ENCODE measurements around the gene CABLES1.

CABLES1 gene

GRCh38 chr18:23183411-23184150, 48.3 kb downstream of the CABLES1 start:
- no peak for DNase-seq (ENCODE audit: extremely low read depth, insufficient read length)
- TF ChIP-seq CTCF (IDR thresholded peaks at IDR 0.05; ENCODE audit: insufficient read depth, low read length, poor library complexity, severe bottlenecking) = no peak
- Histone ChIP-seq H3K4me3 (replicated peaks; ENCODE audit: low read depth, low read length) (no peak overlapping the region), H3K36me3 (ENCODE audit: control insufficient read depth, insufficient read depth, low read length) (no peaks in the 10 kb centered on the region; the same call in 1 of the 2 replicates), H3K27me3 (replicated peaks; ENCODE audit: control insufficient read depth, insufficient read depth, low read length) (no peaks in the 10 kb centered on the region)

GRCh38 chr18:23186781-23187180, 51.5 kb downstream of the CABLES1 start:
- peaks cover 3% of the 10 kb centered on the region for H3K36me3 ChIP-seq (ENCODE audit: control insufficient read depth, insufficient read depth, low read length)
- H3K4me3 ChIP-seq (replicated peaks; ENCODE audit: low read depth, low read length) = no peak overlapping the region
- no peak for TF ChIP-seq CTCF (IDR thresholded peaks at IDR 0.05; ENCODE audit: insufficient read depth, low read length, poor library complexity, severe bottlenecking)
- DNase-seq (ENCODE audit: extremely low read depth, insufficient read length) = no peak
- H3K27me3 ChIP-seq (replicated peaks; ENCODE audit: control insufficient read depth, insufficient read depth, low read length) = no peaks in the 10 kb centered on the region

GRCh38 chr18:23188068-23188760, 52.9 kb downstream of the CABLES1 start:
- TF ChIP-seq CTCF (IDR thresholded peaks at IDR 0.05; ENCODE audit: insufficient read depth, low read length, poor library complexity, severe bottlenecking) = no peak
- DNase-seq (ENCODE audit: extremely low read depth, insufficient read length) = no peak

GRCh38 chr18:23189099-23189498, 53.8 kb downstream of the CABLES1 start:
- no peaks in the 10 kb centered on the region for H3K27me3 ChIP-seq (replicated peaks; ENCODE audit: control insufficient read depth, insufficient read depth, low read length)
- DNase-seq (ENCODE audit: extremely low read depth, insufficient read length) = no peak
- peaks cover 3% of the 10 kb centered on the region for H3K36me3 ChIP-seq (ENCODE audit: control insufficient read depth, insufficient read depth, low read length)
- no peak for TF ChIP-seq CTCF (IDR thresholded peaks at IDR 0.05; ENCODE audit: insufficient read depth, low read length, poor library complexity, severe bottlenecking)
- no peak overlapping the region for H3K4me3 ChIP-seq (replicated peaks; ENCODE audit: low read depth, low read length)

More at GRCh38 chr18:23188068-23188760, 52.9 kb downstream of the CABLES1 start:
- H3K36me3 ChIP-seq (ENCODE audit: control insufficient read depth, insufficient read depth, low read length) = peaks cover 3% of the 10 kb centered on the region
- H3K4me3 ChIP-seq (replicated peaks; ENCODE audit: low read depth, low read length) = no peak overlapping the region
- H3K27me3 ChIP-seq (replicated peaks; ENCODE audit: control insufficient read depth, insufficient read depth, low read length) = no peaks in the 10 kb centered on the region

GRCh38 chr18:23189768-23190661, 54.7 kb downstream of the CABLES1 start:
- DNase-seq (ENCODE audit: extremely low read depth, insufficient read length) = no peak
- peaks cover 3% of the 10 kb centered on the region for H3K36me3 ChIP-seq (ENCODE audit: control insufficient read depth, insufficient read depth, low read length)
- TF ChIP-seq CTCF (IDR thresholded peaks at IDR 0.05; ENCODE audit: insufficient read depth, low read length, poor library complexity, severe bottlenecking) = no peak
- no peaks in the 10 kb centered on the region for H3K27me3 ChIP-seq (replicated peaks; ENCODE audit: control insufficient read depth, insufficient read depth, low read length)
- no peak overlapping the region for H3K4me3 ChIP-seq (replicated peaks; ENCODE audit: low read depth, low read length)
